Endothelial cell of umbilical vein (primary cell): Measurements from ENCODE around the gene COL18A1. TPM values are rescaled to one million over a fixed set of nuclear protein-coding genes. Genes with fewer than 3 reads are reported as not detected.

Experiments used
- BruUV-seq: library from RNA; stranded (reverse); fragments of 400-500 nt; replicated peaks from 2 replicates; lab custom pipeline; 2021; lab: Mats Ljungman, UMichigan
- CTCF ChIA-PET: fragments of 300-600, 350-600 bp; sonication (Branson Sonifier 250); formaldehyde crosslinking; loops from one replicate; lab custom pipeline; 2021; ENCODE audit warnings: antibody characterized with exemption, inconsistent platforms; lab: Charles Lee
- POLR2A ChIA-PET: fragments of 300-600, 350-600 bp; sonication (Branson Sonifier 250); formaldehyde crosslinking; loops from one replicate; lab custom pipeline; 2021; ENCODE audit warnings: antibody characterized with exemption, inconsistent platforms; lab: Charles Lee
- DNase-seq: peaks from one replicate; pipeline ENCODE4 v3.0.0-alpha.2; 2011; ENCODE audit warnings: low read depth, low spot score
- FAIRE-seq: peaks from 2 replicates; lab custom pipeline; 2011; peaks lifted over from hg19 to GRCh38; lab: Jason Lieb, UNC
- H2AFZ ChIP-seq: 2 replicates; pipeline ENCODE4 v1.6.0; 2012; ENCODE audit warnings: low read depth, low read length, control low read depth, inconsistent platforms
- H3K27ac ChIP-seq: 2 replicates; pipeline ENCODE4 v1.5.1; 2011; ENCODE audit warnings: low read depth, mild to moderate bottlenecking, control low read depth, low read length, moderate library complexity; ENCODE audit not compliant: insufficient read depth
- H3K27me3 ChIP-seq, 2 experiments: 2 replicates each; pipeline versions ENCODE4 v1.6.0 to v1.6.1; 2011; ENCODE audit warnings: low read length in 2 of 2, mixed read lengths in 1 of 2; ENCODE audit not compliant: control insufficient read depth in 2 of 2, insufficient read depth in 2 of 2
- H3K36me3 ChIP-seq, 2 experiments: 2 replicates in 1 of 2; 3 replicates in 1 of 2; pipeline ENCODE4 v1.5.1; 2011; ENCODE audit warnings: low read length in 2 of 2, mild to moderate bottlenecking in 1 of 2, moderate library complexity in 1 of 2; ENCODE audit not compliant: control insufficient read depth in 2 of 2, insufficient read depth in 2 of 2; ENCODE audit errors: extremely low read depth in 1 of 2
- H3K4me1 ChIP-seq: 3 replicates; pipeline ENCODE4 v1.5.1; 2011; ENCODE audit warnings: mild to moderate bottlenecking, low read length; ENCODE audit not compliant: control insufficient read depth, insufficient read depth; ENCODE audit errors: extremely low read depth
- H3K4me2 ChIP-seq: 2 replicates; pipeline ENCODE4 v1.6.1; 2011; ENCODE audit warnings: low read length, control low read depth, mixed read lengths; ENCODE audit not compliant: insufficient read depth
- H3K4me3 ChIP-seq, 3 experiments: fragments of 200-600 bp in 1 of 3; sonication (generic), shearing (Covaris generic) in 1 of 3; replicated peaks in 1 of 3; 2 replicates each; pipeline ENCODE4 v1.5.1; 2011 to 2016; ENCODE audit warnings: control low read depth in 3 of 3, low read length in 3 of 3, mild to moderate bottlenecking in 2 of 3, inconsistent platforms in 1 of 3, low read depth in 1 of 3, moderate library complexity in 1 of 3; ENCODE audit not compliant: insufficient read depth in 1 of 3
- H3K79me2 ChIP-seq: 2 replicates; pipeline ENCODE4 v1.6.0; 2012; ENCODE audit warnings: low read length, inconsistent platforms; ENCODE audit not compliant: control insufficient read depth, insufficient read depth
- H3K9ac ChIP-seq: replicated peaks from 2 replicates; pipeline ENCODE3; 2011; ENCODE audit warnings: low read length, control low read depth; ENCODE audit not compliant: insufficient read depth; ENCODE audit errors: extremely low read depth
- H3K9me1 ChIP-seq: replicated peaks from 3 replicates; pipeline ENCODE4 v1.6.0; 2011; ENCODE audit warnings: mild to moderate bottlenecking, low read length; ENCODE audit not compliant: control insufficient read depth, insufficient read depth; ENCODE audit errors: extremely low read depth
- H3K9me3 ChIP-seq: replicated peaks from 2 replicates; pipeline ENCODE4 v1.5.1; 2012; ENCODE audit warnings: low read length, inconsistent platforms; ENCODE audit not compliant: control insufficient read depth, insufficient read depth
- H4K20me1 ChIP-seq: replicated peaks from 2 replicates; pipeline ENCODE3; 2011; ENCODE audit warnings: mild to moderate bottlenecking, low read length; ENCODE audit not compliant: control insufficient read depth, insufficient read depth; ENCODE audit errors: extremely low read depth
- EZH2 ChIP-seq: IDR thresholded peaks from 2 replicates; pipeline ENCODE4 v1.6.1; 2012; ENCODE audit warnings: borderline replicate concordance, low read depth, mild to moderate bottlenecking, moderate library complexity, low read length, inconsistent platforms; ENCODE audit not compliant: severe bottlenecking
- GATA2 ChIP-seq: IDR thresholded peaks from 2 replicates; pipeline ENCODE4 v1.7.0; 2011; ENCODE audit warnings: low read depth, mild to moderate bottlenecking, moderate library complexity, mixed read lengths, low read length; ENCODE audit not compliant: insufficient read length, insufficient read depth
- JUN ChIP-seq: IDR thresholded peaks from 2 replicates; pipeline ENCODE4 v1.6.1; 2011; ENCODE audit warnings: borderline replicate concordance, low read depth; ENCODE audit not compliant: insufficient read length, insufficient read depth
- MAX ChIP-seq: IDR thresholded peaks from 2 replicates; pipeline ENCODE4 v1.6.1; 2011; ENCODE audit not compliant: insufficient read depth, insufficient read length
- MYC ChIP-seq: IDR thresholded peaks from one replicate; pipeline ENCODE4 v1.6.1; 2011; ENCODE audit warnings: mild to moderate bottlenecking, low read depth, low read length
- POLR2A ChIP-seq: IDR thresholded peaks from 2 replicates; pipeline ENCODE4 v1.6.1; 2012; ENCODE audit warnings: low read depth, mild to moderate bottlenecking, control low read depth, low read length
- POLR2AphosphoS5 ChIP-seq: IDR thresholded peaks from 2 replicates; pipeline ENCODE4 v1.6.1; 2012; ENCODE audit warnings: low read depth, mild to moderate bottlenecking, control low read depth, low read length, moderate library complexity; ENCODE audit not compliant: insufficient read depth
- dilution Hi-C: fragments of 300-500 bp; cut with MboI; formaldehyde crosslinking; loops from one replicate; pipeline ENCODE4 v1.15.0; 2019; ENCODE audit warnings: low sequenced_read_pairs; ENCODE audit not compliant: extremely low pct_ligation_motif_present
- intact Hi-C: fragments of 100-400 bp; cut with micrococcal nuclease; formaldehyde crosslinking; loops from one replicate; pipeline ENCODE4 v1.10.0; 2022
- polyA plus RNA-seq, 4 experiments: library from polyadenylated mRNA; depleted of rRNA in 3 of 4; stranded (reverse) in 3 of 4; unstranded in 1 of 4; fragments of >200 nt; gene quantifications; 2 replicates each; pipeline versions ENCODE4 v1.2.1 to v1.2.3, GENCODE V29; 2011 to 2012; ENCODE audit warnings: missing spikeins in 1 of 4
- total RNA-seq: library from RNA; stranded (reverse); gene quantifications from 2 replicates; pipeline ENCODE4 v1.2.3, GENCODE V29; 2021
- TF ChIP-seq, protein P1 (sequence below), 2 donors: IDR thresholded peaks; 1 replicate in 1 of 2; 2 replicates in 1 of 2; pipeline ENCODE4 v1.5.1; 2011; ENCODE audit warnings: low read length in 2 of 2, mild to moderate bottlenecking in 2 of 2, moderate library complexity in 2 of 2, control low read depth in 1 of 2, inconsistent platforms in 1 of 2, low read depth in 1 of 2; ENCODE audit not compliant: insufficient read depth in 1 of 2; ENCODE audit errors: extremely low read depth in 1 of 2

The COL18A1 gene
- total and polyA plus RNA-seq, 2 donors (not counting 3 experiments of a cell fraction or from before 2014, with no cell fraction given): 198 to 252 TPM

DNA sequence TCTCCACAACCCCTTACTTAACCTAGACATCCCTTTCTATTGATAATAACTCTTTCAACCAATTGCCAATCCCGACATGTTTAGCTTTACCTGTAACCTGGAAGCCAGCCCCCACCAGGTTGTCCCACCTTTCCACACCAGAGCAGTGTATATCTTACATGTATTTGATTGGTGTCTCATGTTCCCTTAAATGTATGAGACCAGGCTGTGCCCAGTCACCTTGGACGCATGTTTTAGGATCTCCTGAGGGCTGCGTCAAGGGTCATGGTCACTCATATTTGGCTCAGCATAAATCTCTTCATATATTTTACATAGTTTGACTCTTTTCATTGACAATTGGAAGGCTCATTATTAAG, 142.6 kb downstream of the COL18A1 start:
- Histone ChIP-seq H3K9ac (no peak overlapping the region), H3K27ac (no peak overlapping the region), H3K27me3 (no peaks in the 10 kb centered on the region), H3K4me1 (peaks cover 23% of the 10 kb centered on the region), H3K79me2 (no peaks in the 10 kb centered on the region), H3K4me2 (no peak overlapping the region), H3K9me1 (no peaks in the 10 kb centered on the region), H2AFZ (no peak overlapping the region), H3K36me3 (no peaks in the 10 kb centered on the region), H4K20me1 (no peaks in the 10 kb centered on the region), H3K4me3 (no peak overlapping the region), H3K9me3 (no peaks in the 10 kb centered on the region)
- FAIRE-seq (no peak), DNase-seq (no peak)
- no peak for TF ChIP-seq MYC
- no peak for TF ChIP-seq MAX
- no peak for TF ChIP-seq JUN
- TF ChIP-seq GATA2: no peak
- no peak for TF ChIP-seq POLR2A
- no peak for TF ChIP-seq POLR2AphosphoS5
- no peak for TF ChIP-seq EZH2
- TF ChIP-seq, protein P1, sequence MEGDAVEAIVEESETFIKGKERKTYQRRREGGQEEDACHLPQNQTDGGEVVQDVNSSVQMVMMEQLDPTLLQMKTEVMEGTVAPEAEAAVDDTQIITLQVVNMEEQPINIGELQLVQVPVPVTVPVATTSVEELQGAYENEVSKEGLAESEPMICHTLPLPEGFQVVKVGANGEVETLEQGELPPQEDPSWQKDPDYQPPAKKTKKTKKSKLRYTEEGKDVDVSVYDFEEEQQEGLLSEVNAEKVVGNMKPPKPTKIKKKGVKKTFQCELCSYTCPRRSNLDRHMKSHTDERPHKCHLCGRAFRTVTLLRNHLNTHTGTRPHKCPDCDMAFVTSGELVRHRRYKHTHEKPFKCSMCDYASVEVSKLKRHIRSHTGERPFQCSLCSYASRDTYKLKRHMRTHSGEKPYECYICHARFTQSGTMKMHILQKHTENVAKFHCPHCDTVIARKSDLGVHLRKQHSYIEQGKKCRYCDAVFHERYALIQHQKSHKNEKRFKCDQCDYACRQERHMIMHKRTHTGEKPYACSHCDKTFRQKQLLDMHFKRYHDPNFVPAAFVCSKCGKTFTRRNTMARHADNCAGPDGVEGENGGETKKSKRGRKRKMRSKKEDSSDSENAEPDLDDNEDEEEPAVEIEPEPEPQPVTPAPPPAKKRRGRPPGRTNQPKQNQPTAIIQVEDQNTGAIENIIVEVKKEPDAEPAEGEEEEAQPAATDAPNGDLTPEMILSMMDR (IDR thresholded peaks at IDR 0.05; ENCODE audit: extremely low read depth in 1 of 2, insufficient read depth in 1 of 2, low read depth in 1 of 2, low read length in 2 of 2): no peak
- intact Hi-C loops: no loop called here
- dilution Hi-C loops: no loop called here
- BruUV-seq: no TSS peak
- CTCF ChIA-PET: no interaction called here
- POLR2A ChIA-PET: no interaction called here
